ENCODE data around the gene UBA5.

DNA sequence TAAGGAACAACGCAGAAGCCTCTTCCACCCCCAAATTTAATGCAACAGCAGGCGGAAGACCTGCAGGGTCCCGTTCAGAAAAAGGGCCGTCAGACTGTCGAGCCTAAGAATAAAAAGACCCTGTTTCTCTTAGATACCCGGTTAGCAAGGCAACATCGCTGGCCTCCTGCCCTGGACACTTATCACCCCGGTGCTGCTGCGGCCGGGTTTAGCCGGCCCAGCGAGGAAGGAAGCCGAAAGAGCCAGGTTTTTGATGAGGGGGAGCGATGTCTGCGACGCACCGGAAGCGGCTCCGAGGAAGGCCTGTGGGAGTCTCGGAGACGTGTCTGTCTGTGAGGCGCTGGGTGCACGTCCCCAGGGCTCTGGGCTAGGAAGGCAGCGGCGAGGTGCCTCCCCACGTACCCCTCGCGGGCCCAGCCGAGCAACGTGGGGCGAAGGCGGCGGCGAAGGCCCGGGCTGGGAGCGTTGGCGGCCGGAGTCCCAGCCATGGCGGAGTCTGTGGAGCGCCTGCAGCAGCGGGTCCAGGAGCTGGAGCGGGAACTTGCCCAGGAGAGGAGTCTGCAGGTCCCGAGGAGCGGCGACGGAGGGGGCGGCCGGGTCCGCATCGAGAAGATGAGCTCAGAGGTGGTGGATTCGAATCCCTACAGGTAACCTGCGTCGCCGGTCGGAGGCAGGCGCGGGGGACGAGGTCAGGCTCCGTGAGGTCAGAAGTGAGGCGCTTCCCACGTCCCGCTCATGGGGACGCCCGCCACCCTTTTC is at the start of gene UBA5:
- no peak for TF ChIP-seq POLR2A (IDR thresholded peaks at IDR 0.05)
- no peak for TF ChIP-seq POLR2AphosphoS5 (IDR thresholded peaks at IDR 0.05)
- TF ChIP-seq, protein P1, sequence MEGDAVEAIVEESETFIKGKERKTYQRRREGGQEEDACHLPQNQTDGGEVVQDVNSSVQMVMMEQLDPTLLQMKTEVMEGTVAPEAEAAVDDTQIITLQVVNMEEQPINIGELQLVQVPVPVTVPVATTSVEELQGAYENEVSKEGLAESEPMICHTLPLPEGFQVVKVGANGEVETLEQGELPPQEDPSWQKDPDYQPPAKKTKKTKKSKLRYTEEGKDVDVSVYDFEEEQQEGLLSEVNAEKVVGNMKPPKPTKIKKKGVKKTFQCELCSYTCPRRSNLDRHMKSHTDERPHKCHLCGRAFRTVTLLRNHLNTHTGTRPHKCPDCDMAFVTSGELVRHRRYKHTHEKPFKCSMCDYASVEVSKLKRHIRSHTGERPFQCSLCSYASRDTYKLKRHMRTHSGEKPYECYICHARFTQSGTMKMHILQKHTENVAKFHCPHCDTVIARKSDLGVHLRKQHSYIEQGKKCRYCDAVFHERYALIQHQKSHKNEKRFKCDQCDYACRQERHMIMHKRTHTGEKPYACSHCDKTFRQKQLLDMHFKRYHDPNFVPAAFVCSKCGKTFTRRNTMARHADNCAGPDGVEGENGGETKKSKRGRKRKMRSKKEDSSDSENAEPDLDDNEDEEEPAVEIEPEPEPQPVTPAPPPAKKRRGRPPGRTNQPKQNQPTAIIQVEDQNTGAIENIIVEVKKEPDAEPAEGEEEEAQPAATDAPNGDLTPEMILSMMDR (IDR thresholded peaks at IDR 0.05) = no peak

Data from sigmoid colon (tissue), 4 donors.